ENCODE measurements around the gene GPR153. TPM values are rescaled to one million over a fixed set of nuclear protein-coding genes. Genes with fewer than 3 reads are reported as not detected.

GPR153 gene
- total RNA-seq, 2 experiments from 2014 or later, result 0.34 to 0.41 TPM

GRCh38 chr1:6199298-6200187 lies 61.4 kb downstream of the GPR153 start, which contains the start of gene RPL22:
Gene RPL22 (minus strand): TSS chr1:6199595. CDS start chr1:6199573, 22 bp downstream.
- no peak for TF ChIP-seq CTCF (IDR thresholded peaks at IDR 0.05)
- peak; percentile 100 for DNase-seq
- CTCF ChIA-PET, result interaction anchor here (0.5 to 2.1 kb wide), 5 partner anchors 14 to 1568 kb away, joined by 3 to 14 read pairs (median 5); no protein-coding TSS in a partner anchor
- POLR2A ChIA-PET, result interaction anchor here (1.0 to 4.0 kb wide), 6 partner anchors 11 to 40 kb away, joined by 3 to 32 read pairs (median 4); no protein-coding TSS in a partner anchor
- Mint-ChIP-seq H3K27me3 (peaks cover 2% of the 10 kb centered on the region), H3K9me3 (no peaks in the 10 kb centered on the region), H3K4me1 (ENCODE audit: low read depth) (peaks cover 43% of the 10 kb centered on the region), H3K4me3 (peak within 1 kb of the TSS; percentile 94), H3K27ac (peak within 1 kb of the TSS; percentile 90), H3K36me3 (ENCODE audit: low read depth) (peaks cover 35% of the 10 kb centered on the region)
- intact Hi-C loops (cut with micrococcal nuclease), result no loop called here
- peak; percentile 99 for ATAC-seq

GRCh38 chr1:6198646-6199297 lies 62.1 kb downstream of the GPR153 start:
- TF ChIP-seq CTCF (IDR thresholded peaks at IDR 0.05), result no peak
- peak; percentile 2 for ATAC-seq
- H3K4me1 Mint-ChIP-seq (ENCODE audit: low read depth), result peaks cover 42% of the 10 kb centered on the region
- ChIA-PET CTCF (interaction anchor here (0.8 to 2.1 kb wide), 4 partner anchors 8 to 48 kb away, joined by 3 to 14 read pairs (median 4); no protein-coding TSS in a partner anchor), POLR2A (interaction anchor here (0.5 to 4.0 kb wide), 6 partner anchors 9 to 134 kb away, joined by 3 to 32 read pairs (median 4); no protein-coding TSS in a partner anchor)
- no peaks in the 10 kb centered on the region for H3K27me3 Mint-ChIP-seq
- peaks cover 40% of the 10 kb centered on the region for H3K36me3 Mint-ChIP-seq (ENCODE audit: low read depth)
- no peaks in the 10 kb centered on the region for H3K9me3 Mint-ChIP-seq
- intact Hi-C loops (cut with micrococcal nuclease), result no loop called here
- DNase-seq, result peak; percentile 32
- H3K4me3 Mint-ChIP-seq, result peak overlapping the region; percentile 94
- H3K27ac Mint-ChIP-seq, result peak overlapping the region; percentile 90

- no peaks in the 10 kb centered on the region for H3K27me3 Mint-ChIP-seq
- peaks cover 44% of the 10 kb centered on the region for H3K4me1 Mint-ChIP-seq (ENCODE audit: low read depth)
- DNase-seq, result peak; percentile 44
- peaks cover 44% of the 10 kb centered on the region for H3K36me3 Mint-ChIP-seq (ENCODE audit: low read depth)
- CTCF ChIA-PET, result interaction anchor here (0.8 to 2.1 kb wide), 3 partner anchors 9 to 15 kb away, joined by 3 to 14 read pairs (median 4); no protein-coding TSS in a partner anchor
- peak overlapping the region; percentile 90 for H3K27ac Mint-ChIP-seq
- peak overlapping the region; percentile 94 for H3K4me3 Mint-ChIP-seq
- ATAC-seq, result no peak
- no peaks in the 10 kb centered on the region for H3K9me3 Mint-ChIP-seq
- POLR2A ChIA-PET, result interaction anchor here (0.9 to 4.0 kb wide), 5 partner anchors 9 to 37 kb away, joined by 3 to 32 read pairs (median 5); no protein-coding TSS in a partner anchor
- TF ChIP-seq CTCF (IDR thresholded peaks at IDR 0.05), result no peak
- intact Hi-C loops (cut with micrococcal nuclease), result no loop called here
These were observed 63.0 kb downstream of the GPR153 start for GRCh38 chr1:6197746-6198427.

Other genes starting within 250 kb of the GPR153 start
- gene KCNAB2, start 215.2 kb downstream of the GPR153 start, total RNA-seq, result 100 to 1,000 TPM; 290 to 299 TPM
- under 1 TPM; 0.61 to 0.63 TPM for gene CHD5, start 80.8 kb downstream of the GPR153 start, total RNA-seq
- 100 to 1,000 TPM; 372 to 473 TPM for gene RPL22, start 61.5 kb downstream of the GPR153 start, total RNA-seq
- gene RNF207, start 55.0 kb downstream of the GPR153 start, total RNA-seq, result 1 to 10 TPM; 4.9 to 9.9 TPM
- gene ICMT, start 25.1 kb downstream of the GPR153 start, total RNA-seq, result 10 to 100 TPM; 35.3 to 38.1 TPM
- gene HES3, start 16.9 kb downstream of the GPR153 start, total RNA-seq, result not detected
- gene ACOT7, start 132.7 kb upstream of the GPR153 start, total RNA-seq, result 10 to 100 TPM; 80.4 to 86.7 TPM
- under 1 TPM in 1 of 2 experiments, not detected in 1; 0.29 TPM for gene HES2, start 158.8 kb upstream of the GPR153 start, total RNA-seq
- gene ESPN, start 163.7 kb upstream of the GPR153 start, total RNA-seq, result under 1 TPM; 0.83 to 0.99 TPM
- gene TNFRSF25, start 205.1 kb upstream of the GPR153 start, total RNA-seq, result 10 to 100 TPM; 55.8 to 57.8 TPM
- 1 to 10 TPM; 1.7 to 1.8 TPM for gene PLEKHG5, start 230.6 kb upstream of the GPR153 start, total RNA-seq

Measured in activated CD8-positive, alpha-beta T cell treated with anti-CD3 and anti-CD28 coated beads for 36 hours (primary cell).